NCI-H345 treated with DMSO at 0.1 percent for 48 hours (cell line): ENCODE results near the gene OR10T2.
"Not testable (repeated sequence)": the region's sequence is repeated elsewhere in the genome, so short reads cannot be mapped to it uniquely, and the experiment has no call there.

Source experiments
- DNase-seq: peaks from one replicate; lab custom pipeline; 2025; ENCODE audit not compliant: unreplicated experiment; lab: John Stamatoyannopoulos, UW

The OR10T2 gene

GRCh38 chr1:158357441-158357840 is 41.8 kb downstream of the OR10T2 start:
- no peak for DNase-seq

- DNase-seq, result no peak
These were observed 42.6 kb downstream of the OR10T2 start for GRCh38 chr1:158356616-158357015.

DNA sequence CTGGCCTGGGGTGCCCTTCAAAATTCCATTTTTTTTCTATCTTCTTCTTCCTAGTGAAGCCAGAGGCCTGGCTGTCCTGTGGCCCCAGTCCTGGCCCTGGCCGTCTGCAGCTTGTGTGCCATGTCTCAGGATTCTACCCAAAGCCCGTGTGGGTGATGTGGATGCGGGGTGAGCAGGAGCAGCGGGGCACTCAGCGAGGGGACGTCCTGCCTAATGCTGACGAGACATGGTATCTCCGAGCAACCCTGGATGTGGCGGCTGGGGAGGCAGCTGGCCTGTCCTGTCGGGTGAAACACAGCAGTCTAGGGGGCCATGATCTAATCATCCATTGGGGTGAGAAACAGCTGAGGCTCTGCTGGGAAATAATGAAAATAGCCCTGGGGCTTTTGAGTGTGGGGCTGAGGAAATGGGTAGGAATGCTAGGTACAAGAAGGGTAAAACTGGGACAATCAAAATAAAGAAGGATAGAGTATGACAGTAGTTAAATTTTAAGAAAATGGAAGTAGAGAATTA is 43.4 kb downstream of the OR10T2 start:
- DNase-seq, result no peak

- no peak for DNase-seq
These were observed 45.0 kb downstream of the OR10T2 start for GRCh38 chr1:158354255-158354654.

GRCh38 chr1:158353303-158354075 is 45.8 kb downstream of the OR10T2 start, which contains the start of gene CD1E:
Gene CD1E (plus strand): TSS chr1:158353894. CDS start chr1:158353989, 95 bp downstream.
- no peak for DNase-seq

DNA sequence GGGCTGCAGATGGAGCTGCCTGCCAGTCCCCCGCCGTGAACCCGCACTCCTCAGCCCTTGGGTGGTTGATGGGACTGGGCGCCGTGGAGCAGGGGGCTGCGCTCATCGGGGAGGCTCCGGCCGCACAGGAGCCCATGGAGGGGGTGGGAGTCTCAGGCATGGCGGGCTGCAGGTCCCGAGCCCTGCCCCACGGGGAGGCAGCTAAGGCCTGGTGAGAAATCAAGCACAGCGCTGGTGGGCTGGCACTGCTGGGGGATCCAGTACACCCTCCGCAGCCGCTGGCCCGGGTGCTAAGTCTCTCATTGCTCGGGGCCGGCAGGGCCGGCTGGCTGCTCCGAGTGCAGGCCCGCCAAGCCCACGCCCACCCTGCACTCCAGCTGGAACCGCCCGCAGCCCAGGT is 50.3 kb downstream of the OR10T2 start:
- not testable (repeated sequence) for DNase-seq
